GM21529 (cell line): ENCODE results near the gene NDUFAF7.
"Not testable (repeated sequence)": the region's sequence is repeated elsewhere in the genome, so short reads cannot be mapped to it uniquely, and the experiment has no call there.

Source experiments
- ATAC-seq: cut with Tn5 transposase; IDR thresholded peaks from one replicate; pipeline ENCODE4 v1.9.1; 2021; ENCODE audit not compliant: unreplicated experiment

NDUFAF7 gene

GRCh38 chr2:37281916-37282315, 50.5 kb downstream of the NDUFAF7 start:
- no peak for ATAC-seq

- no peak for ATAC-seq
These were observed 51.3 kb downstream of the NDUFAF7 start for GRCh38 chr2:37282746-37283145.

GRCh38 chr2:37283207-37283606, 51.7 kb downstream of the NDUFAF7 start:
- ATAC-seq: no peak

- no peak for ATAC-seq
These were observed 52.9 kb downstream of the NDUFAF7 start for GRCh38 chr2:37284381-37284780.

- ATAC-seq: no peak
These were observed 56.5 kb downstream of the NDUFAF7 start for GRCh38 chr2:37287966-37288365.

- no peak for ATAC-seq
These were observed 60.2 kb downstream of the NDUFAF7 start for GRCh38 chr2:37291680-37292079.

- ATAC-seq: not testable (repeated sequence)
These were observed 63.4 kb downstream of the NDUFAF7 start for GRCh38 chr2:37294858-37295257.

GRCh38 chr2:37295469-37296073, 64.1 kb downstream of the NDUFAF7 start:
- ATAC-seq: no peak

- ATAC-seq: no peak
These were observed 66.2 kb downstream of the NDUFAF7 start for GRCh38 chr2:37297632-37298031.
